ENCODE results near the gene HAGH. TPM values are rescaled to one million over a fixed set of nuclear protein-coding genes. Genes with fewer than 3 reads are reported as not detected.

Gene HAGH
- total and polyA plus RNA-seq, 9 of the 15 experiments (the other 6 are each of a cell fraction or from before 2014, with no cell fraction given): 0.46 to 35.1 (median 16.8) TPM

DNA sequence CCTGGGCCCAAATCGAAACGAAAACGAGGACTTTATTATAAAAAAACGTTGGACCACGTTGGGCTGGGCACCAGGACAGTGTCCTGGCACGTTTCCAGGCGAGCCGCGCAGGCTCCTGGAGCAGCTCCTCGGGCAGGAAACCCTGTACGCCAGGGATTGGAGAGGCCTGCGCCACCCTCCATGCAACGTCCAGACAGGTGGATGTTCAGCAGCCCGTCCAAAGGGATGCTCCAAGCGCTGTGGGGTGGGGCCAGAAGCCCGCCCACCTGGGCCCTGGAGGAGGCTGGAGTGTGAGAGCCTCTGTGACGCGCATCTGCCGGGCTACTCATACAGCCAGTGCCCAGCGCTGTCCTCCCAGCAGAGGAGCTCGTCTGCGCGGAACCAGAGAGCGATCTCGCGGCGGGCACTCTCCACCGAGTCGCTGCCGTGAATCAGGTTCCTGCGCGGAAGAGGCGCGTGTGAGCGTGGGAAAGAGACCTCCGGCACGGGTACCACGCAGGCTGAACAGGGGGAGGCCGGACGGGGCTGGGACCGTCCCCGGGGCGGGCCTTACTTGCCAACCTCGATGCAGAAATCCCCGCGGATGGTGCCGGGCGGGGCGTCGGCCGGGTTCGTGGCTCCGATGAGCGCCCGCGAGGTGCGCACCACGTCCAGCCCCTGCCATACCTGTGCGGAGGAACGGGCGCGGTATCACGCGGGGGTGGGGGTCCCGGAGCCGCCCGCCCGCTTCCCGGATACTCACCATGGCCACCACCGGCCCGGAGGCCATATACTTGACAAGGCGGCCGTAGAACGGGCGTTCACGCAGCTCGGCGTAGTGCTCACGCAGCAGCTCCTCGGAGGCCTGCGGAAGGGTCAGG is 56.1 kb downstream of the HAGH start (continued):
- TF ChIP-seq ZNF347 (CRISPR knock-in tag; IDR thresholded peaks at IDR 0.05; ENCODE audit: low read depth) (no peak), SNRNP70 (optimal IDR thresholded peaks at IDR 0.05; ENCODE audit: low read depth, low read length) (no peak), ZNF75A (CRISPR knock-in tag; IDR thresholded peaks at IDR 0.05) (no peak), USF1 (CRISPR knock-in tag; IDR thresholded peaks at IDR 0.05) (no peak), U2AF1 (optimal IDR thresholded peaks at IDR 0.05; ENCODE audit: low read depth, low read length) (peak; percentile 32), XRCC4 (IDR thresholded peaks at IDR 0.05; ENCODE audit: extremely low read depth, insufficient read depth, insufficient read length) (no peak), ARNT (IDR thresholded peaks at IDR 0.05) (no peak), CTBP1 (IDR thresholded peaks at IDR 0.05; ENCODE audit: borderline replicate concordance) (no peak), MAFF (IDR thresholded peaks at IDR 0.05; ENCODE audit: low read length) (no peak), ZNF668 (CRISPR knock-in tag; IDR thresholded peaks at IDR 0.05) (no peak), NEUROD1 (IDR thresholded peaks at IDR 0.05; ENCODE audit: borderline replicate concordance, low read depth, low read length, partially characterized antibody) (no peak), DNMT1 (IDR thresholded peaks at IDR 0.05) (no peak; the same call in 1 of the 2 replicates)
- TF ChIP-seq, protein P1, sequence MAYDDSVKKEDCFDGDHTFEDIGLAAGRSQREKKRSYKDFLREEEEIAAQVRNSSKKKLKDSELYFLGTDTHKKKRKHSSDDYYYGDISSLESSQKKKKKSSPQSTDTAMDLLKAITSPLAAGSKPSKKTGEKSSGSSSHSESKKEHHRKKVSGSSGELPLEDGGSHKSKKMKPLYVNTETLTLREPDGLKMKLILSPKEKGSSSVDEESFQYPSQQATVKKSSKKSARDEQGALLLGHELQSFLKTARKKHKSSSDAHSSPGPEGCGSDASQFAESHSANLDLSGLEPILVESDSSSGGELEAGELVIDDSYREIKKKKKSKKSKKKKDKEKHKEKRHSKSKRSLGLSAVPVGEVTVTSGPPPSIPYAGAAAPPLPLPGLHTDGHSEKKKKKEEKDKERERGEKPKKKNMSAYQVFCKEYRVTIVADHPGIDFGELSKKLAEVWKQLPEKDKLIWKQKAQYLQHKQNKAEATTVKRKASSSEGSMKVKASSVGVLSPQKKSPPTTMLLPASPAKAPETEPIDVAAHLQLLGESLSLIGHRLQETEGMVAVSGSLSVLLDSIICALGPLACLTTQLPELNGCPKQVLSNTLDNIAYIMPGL (CRISPR knock-in tag; IDR thresholded peaks at IDR 0.05): no peak
- TF ChIP-seq, protein P2, sequence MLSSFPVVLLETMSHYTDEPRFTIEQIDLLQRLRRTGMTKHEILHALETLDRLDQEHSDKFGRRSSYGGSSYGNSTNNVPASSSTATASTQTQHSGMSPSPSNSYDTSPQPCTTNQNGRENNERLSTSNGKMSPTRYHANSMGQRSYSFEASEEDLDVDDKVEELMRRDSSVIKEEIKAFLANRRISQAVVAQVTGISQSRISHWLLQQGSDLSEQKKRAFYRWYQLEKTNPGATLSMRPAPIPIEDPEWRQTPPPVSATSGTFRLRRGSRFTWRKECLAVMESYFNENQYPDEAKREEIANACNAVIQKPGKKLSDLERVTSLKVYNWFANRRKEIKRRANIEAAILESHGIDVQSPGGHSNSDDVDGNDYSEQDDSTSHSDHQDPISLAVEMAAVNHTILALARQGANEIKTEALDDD (IDR thresholded peaks at IDR 0.05): no peak

All from K562 (cell line).